AG04450 (cell line): Measurements from ENCODE around the gene LDB3. TPM values are rescaled to one million over a fixed set of nuclear protein-coding genes. Genes with fewer than 3 reads are reported as not detected.

Source experiments
- CTCF ChIA-PET: fragments of 300-600, 350-600 bp; formaldehyde crosslinking; extraction: SDS; loops from one replicate; lab custom pipeline; 2022; ENCODE audit warnings: antibody characterized with exemption, inconsistent platforms; lab: Charles Lee
- POLR2A ChIA-PET: fragments of 350-600 bp; formaldehyde crosslinking; extraction: SDS; loops from one replicate; lab custom pipeline; 2021; ENCODE audit warnings: antibody characterized with exemption, inconsistent platforms; lab: Yijun Ruan, JAX
- DNase-seq: peaks from one replicate; pipeline ENCODE4 v3.0.0-alpha.2; 2011; ENCODE audit warnings: low read depth, low spot score
- H3K27ac ChIP-seq: one replicate; pipeline ENCODE4 v1.5.1; 2012; ENCODE audit warnings: low read depth, low read length, control low read depth
- H3K27me3 ChIP-seq: one replicate; pipeline ENCODE4 v1.6.0; 2012; ENCODE audit warnings: low read length; ENCODE audit not compliant: control insufficient read depth, insufficient read depth
- H3K4me3 ChIP-seq: 2 replicates; pipeline ENCODE4 v1.5.1; 2011; ENCODE audit warnings: mild to moderate bottlenecking, low read depth, low read length, control low read depth
- H3K9me3 ChIP-seq: 2 replicates; pipeline ENCODE4 v1.5.1; 2012; ENCODE audit warnings: low read length; ENCODE audit not compliant: control insufficient read depth, insufficient read depth
- CTCF ChIP-seq: IDR thresholded peaks from 2 replicates; pipeline ENCODE4 v1.5.1; 2011; ENCODE audit warnings: low read depth, low read length, control low read depth, inconsistent platforms
- polyA plus RNA-seq: library from polyadenylated mRNA; depleted of rRNA; stranded (reverse); fragments of >200 nt; gene quantifications from 2 replicates; pipeline ENCODE4 v1.2.3, GENCODE V29; 2011

Gene LDB3
- polyA plus RNA-seq, 1 experiment, result 0.46 TPM

GRCh38 chr10:86699991-86700840 is 31.9 kb downstream of the LDB3 start:
- POLR2A ChIA-PET, result interaction anchor here (0.8 kb wide), 1 partner anchor 12 kb away, joined by 3 read pairs; no protein-coding TSS in a partner anchor
- CTCF ChIA-PET, result interaction anchor here (0.7 kb wide), 1 partner anchor 239 kb away, joined by 16 read pairs; no protein-coding TSS in a partner anchor

GRCh38 chr10:86700851-86701617 is 32.7 kb downstream of the LDB3 start:
- H3K27ac ChIP-seq, result no peak overlapping the region
- no peak for TF ChIP-seq CTCF
- no peak for DNase-seq
- ChIA-PET CTCF (no interaction called here), POLR2A (interaction anchor here (0.8 kb wide), 1 partner anchor 11 kb away, joined by 3 read pairs; no protein-coding TSS in a partner anchor)
- no peak overlapping the region for H3K4me3 ChIP-seq
- H3K27me3 ChIP-seq, result peaks cover 2% of the 10 kb centered on the region
- no peaks in the 10 kb centered on the region for H3K9me3 ChIP-seq

More at GRCh38 chr10:86699991-86700840, 31.9 kb downstream of the LDB3 start:
- Histone ChIP-seq H3K4me3 (no peak overlapping the region), H3K27ac (no peak overlapping the region), H3K9me3 (no peaks in the 10 kb centered on the region), H3K27me3 (peaks cover 2% of the 10 kb centered on the region)
- no peak for DNase-seq
- TF ChIP-seq CTCF, result no peak

GRCh38 chr10:86703176-86703575 is 34.9 kb downstream of the LDB3 start:
- no peaks in the 10 kb centered on the region for H3K9me3 ChIP-seq
- no peaks in the 10 kb centered on the region for H3K27me3 ChIP-seq
- DNase-seq, result no peak
- H3K27ac ChIP-seq, result peak overlapping the region; percentile 2
- H3K4me3 ChIP-seq, result no peak overlapping the region
- TF ChIP-seq CTCF, result no peak
- CTCF ChIA-PET, result interaction anchor here (0.9 to 1.3 kb wide), 3 partner anchors 9 to 197 kb away, joined by 3 to 6 read pairs (median 3); no protein-coding TSS in a partner anchor
- POLR2A ChIA-PET, result no interaction called here

- Histone ChIP-seq H3K9me3 (no peaks in the 10 kb centered on the region; the same call in 1 of the 2 replicates), H3K27ac (no peak overlapping the region), H3K27me3 (no peaks in the 10 kb centered on the region), H3K4me3 (no peak overlapping the region)
- no peak for TF ChIP-seq CTCF
- DNase-seq, result no peak
- POLR2A ChIA-PET, result interaction anchor here (0.6 kb wide), 1 partner anchor 159 kb away, joined by 3 read pairs; no protein-coding TSS in a partner anchor
- CTCF ChIA-PET, result interaction anchor here (3.0 kb wide), 1 partner anchor 11 kb away, joined by 11 read pairs; no protein-coding TSS in a partner anchor
These were observed 36.8 kb downstream of the LDB3 start for GRCh38 chr10:86705139-86705538.
